Gastrocnemius medialis (tissue), 4 donors: ENCODE results near the gene TEX51. TPM values are rescaled to one million over a fixed set of nuclear protein-coding genes. Genes with fewer than 3 reads are reported as not detected.

Experiments
- ATAC-seq, 2 donors: fragments of 150-250 bp; one replicate each; pipeline ENCODE4 v1.9.1; 2016
- DNase-seq, 2 donors: peaks; one replicate each; pipeline ENCODE4 v3.0.0-alpha.2; 2019
- H3K27ac ChIP-seq, 4 donors: fragments of 200-600 bp; sonication (generic); 1 replicate in 1 of 4; 2 replicates in 3 of 4; pipeline ENCODE4 v1.5.1; 2016 to 2018; ENCODE audit warnings: mild to moderate bottlenecking in 2 of 4, moderate library complexity in 1 of 4
- H3K27me3 ChIP-seq, 3 donors: fragments of 200-600 bp; sonication (generic) in 2 of 3; 1 replicate in 1 of 3; 2 replicates in 2 of 3; pipeline versions ENCODE4 v1.5.1 to v1.6.0; 2016 to 2019; ENCODE audit warnings: mild to moderate bottlenecking in 1 of 3, moderate library complexity in 1 of 3
- H3K36me3 ChIP-seq, 2 donors: fragments of 200-600 bp; sonication (generic) in 1 of 2; one replicate each; pipeline ENCODE4 v1.5.1; 2017 to 2018
- H3K4me1 ChIP-seq, 2 donors: fragments of 200-600 bp; sonication (generic) in 1 of 2; one replicate each; pipeline ENCODE4 v1.5.1; 2016 to 2017; ENCODE audit warnings: mild to moderate bottlenecking in 2 of 2
- H3K4me3 ChIP-seq, 4 donors: fragments of 200-600 bp; sonication (generic) in 3 of 4; 1 replicate in 1 of 4; 2 replicates in 3 of 4; pipeline ENCODE4 v1.5.1; 2016 to 2019; ENCODE audit warnings: mild to moderate bottlenecking in 2 of 4
- H3K9me3 ChIP-seq, 3 donors: fragments of 200-600 bp; sonication (generic) in 2 of 3; 1 replicate in 1 of 3; 2 replicates in 2 of 3; pipeline ENCODE4 v1.5.1; 2016 to 2019
- POLR2A ChIP-seq, 2 donors: fragments of 450-650 bp; IDR thresholded peaks; one replicate each; pipeline ENCODE4 v1.6.1; 2017; ENCODE audit warnings: antibody characterized with exemption in 2 of 2, mild to moderate bottlenecking in 2 of 2, moderate library complexity in 2 of 2
- in situ Hi-C, 4 donors: fragments of 200-750 bp; cut with MboI; loops; one replicate each; pipeline versions ENCODE4 v1.15.0 to v1.8.0; 2017; ENCODE audit warnings: low sequenced_read_pairs in 4 of 4
- intact Hi-C: fragments of 100-400 bp; cut with DNase I; formaldehyde crosslinking; loops from one replicate; pipeline ENCODE4 v1.15.1; 2023; ENCODE audit warnings: low total_unique reads
- total RNA-seq, 4 donors: library from RNA; depleted of rRNA; stranded (reverse); fragments of >200 nt; gene quantifications; one replicate each; pipeline versions ENCODE4 v1.1.0 to v1.2.3, GENCODE V29; 2016
- TF ChIP-seq, protein P1 (sequence below), 5 experiments: fragments of 450-650 bp in 3 of 5; fragments of 200-600 bp in 2 of 5; sonication (generic) in 2 of 5; IDR thresholded peaks in 4 of 5; conservative IDR thresholded peaks in 1 of 5; 1 replicate in 4 of 5; 2 replicates in 1 of 5; pipeline ENCODE4 v1.5.1; 2016 to 2019; ENCODE audit warnings: antibody characterized with exemption in 5 of 5, mild to moderate bottlenecking in 3 of 5, moderate library complexity in 3 of 5

Gene TEX51
- total RNA-seq, 4 donors from 2014 or later: not detected

GRCh38 chr2:126942427-126943203 is 43.9 kb downstream of the TEX51 start:
- ATAC-seq (no peak), DNase-seq (no peak)
- Histone ChIP-seq H3K36me3 (no peaks in the 10 kb centered on the region), H3K4me1 (no peaks in the 10 kb centered on the region), H3K27me3 (no peaks in the 10 kb centered on the region), H3K27ac (no peak overlapping the region), H3K4me3 (no peak overlapping the region), H3K9me3 (no peaks in the 10 kb centered on the region)
- in situ Hi-C loops (no loop called here), intact Hi-C loops (no loop called here)
- no peak for TF ChIP-seq POLR2A (IDR thresholded peaks at IDR 0.05)
- TF ChIP-seq, protein P1, sequence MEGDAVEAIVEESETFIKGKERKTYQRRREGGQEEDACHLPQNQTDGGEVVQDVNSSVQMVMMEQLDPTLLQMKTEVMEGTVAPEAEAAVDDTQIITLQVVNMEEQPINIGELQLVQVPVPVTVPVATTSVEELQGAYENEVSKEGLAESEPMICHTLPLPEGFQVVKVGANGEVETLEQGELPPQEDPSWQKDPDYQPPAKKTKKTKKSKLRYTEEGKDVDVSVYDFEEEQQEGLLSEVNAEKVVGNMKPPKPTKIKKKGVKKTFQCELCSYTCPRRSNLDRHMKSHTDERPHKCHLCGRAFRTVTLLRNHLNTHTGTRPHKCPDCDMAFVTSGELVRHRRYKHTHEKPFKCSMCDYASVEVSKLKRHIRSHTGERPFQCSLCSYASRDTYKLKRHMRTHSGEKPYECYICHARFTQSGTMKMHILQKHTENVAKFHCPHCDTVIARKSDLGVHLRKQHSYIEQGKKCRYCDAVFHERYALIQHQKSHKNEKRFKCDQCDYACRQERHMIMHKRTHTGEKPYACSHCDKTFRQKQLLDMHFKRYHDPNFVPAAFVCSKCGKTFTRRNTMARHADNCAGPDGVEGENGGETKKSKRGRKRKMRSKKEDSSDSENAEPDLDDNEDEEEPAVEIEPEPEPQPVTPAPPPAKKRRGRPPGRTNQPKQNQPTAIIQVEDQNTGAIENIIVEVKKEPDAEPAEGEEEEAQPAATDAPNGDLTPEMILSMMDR (IDR thresholded peaks at IDR 0.05 in 4 of 5, conservative IDR thresholded peaks at IDR 0.05 in 1 of 5): no peak

- Histone ChIP-seq H3K4me1 (no peaks in the 10 kb centered on the region), H3K36me3 (no peaks in the 10 kb centered on the region), H3K9me3 (no peaks in the 10 kb centered on the region), H3K27ac (no peak overlapping the region), H3K4me3 (no peak overlapping the region), H3K27me3 (no peaks in the 10 kb centered on the region)
- intact Hi-C loops: no loop called here
- no peak for TF ChIP-seq POLR2A (IDR thresholded peaks at IDR 0.05)
- TF ChIP-seq, protein P1 (IDR thresholded peaks at IDR 0.05 in 4 of 5, conservative IDR thresholded peaks at IDR 0.05 in 1 of 5): no peak
- ATAC-seq (no peak), DNase-seq (no peak)
- in situ Hi-C loops: no loop called here
These were observed 45.1 kb downstream of the TEX51 start for GRCh38 chr2:126943612-126944348.

GRCh38 chr2:126945118-126945517 is 46.4 kb downstream of the TEX51 start:
- H3K4me1 ChIP-seq: no peaks in the 10 kb centered on the region
- H3K36me3 ChIP-seq: no peaks in the 10 kb centered on the region
- in situ Hi-C loops: no loop called here
- intact Hi-C loops: no loop called here
- no peak for DNase-seq
- TF ChIP-seq, protein P1 (IDR thresholded peaks at IDR 0.05 in 4 of 5, conservative IDR thresholded peaks at IDR 0.05 in 1 of 5): no peak
- no peak for TF ChIP-seq POLR2A (IDR thresholded peaks at IDR 0.05)
- no peak overlapping the region for H3K27ac ChIP-seq
- no peaks in the 10 kb centered on the region for H3K27me3 ChIP-seq
- ATAC-seq: no peak
- H3K4me3 ChIP-seq: no peak overlapping the region
- H3K9me3 ChIP-seq: no peaks in the 10 kb centered on the region

DNA sequence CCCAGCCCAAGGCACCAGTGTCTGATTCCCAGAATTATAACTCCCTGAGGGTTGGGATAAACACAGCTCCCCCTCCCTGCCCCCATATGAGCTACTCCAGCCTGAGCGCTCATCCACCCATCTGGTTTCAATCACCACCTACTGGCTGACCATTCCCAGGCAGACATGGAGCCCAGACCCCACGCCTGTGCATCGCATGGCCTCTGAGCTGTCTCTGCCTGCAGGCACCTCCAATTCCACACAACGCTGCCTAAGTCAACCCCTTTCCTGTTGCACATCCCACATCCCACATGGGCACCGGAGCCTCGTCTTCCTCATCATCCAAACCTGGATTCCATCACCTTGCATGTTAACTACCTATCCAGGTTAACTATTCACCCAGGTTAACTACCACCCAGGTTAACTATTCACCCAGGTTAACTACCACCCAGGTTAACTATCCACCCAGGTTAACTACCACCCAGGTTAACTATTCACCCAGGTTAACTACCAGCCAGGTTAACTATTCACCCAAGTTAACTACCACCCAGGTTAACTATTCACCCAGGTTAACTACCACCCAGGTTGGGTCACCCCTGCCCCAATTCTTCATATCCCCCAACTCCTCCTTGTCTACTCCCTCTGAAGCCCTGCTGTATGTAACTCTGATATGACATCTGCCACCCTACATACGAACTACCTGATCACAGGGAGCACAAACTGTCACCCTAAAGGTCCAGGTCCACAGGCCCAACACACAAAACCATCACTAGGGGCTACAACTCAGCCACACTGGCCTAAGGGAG is 47.8 kb downstream of the TEX51 start:
- in situ Hi-C loops: no loop called here

More for the DNA sequence above, 47.8 kb downstream of the TEX51 start:
- H3K4me3 ChIP-seq: no peak overlapping the region
- TF ChIP-seq, protein P1 (IDR thresholded peaks at IDR 0.05 in 4 of 5, conservative IDR thresholded peaks at IDR 0.05 in 1 of 5): no peak
- intact Hi-C loops: no loop called here
- no peak for DNase-seq
- no peak overlapping the region for H3K27ac ChIP-seq
- H3K4me1 ChIP-seq: no peaks in the 10 kb centered on the region
- ATAC-seq: no peak
- no peaks in the 10 kb centered on the region for H3K9me3 ChIP-seq
- no peaks in the 10 kb centered on the region for H3K27me3 ChIP-seq
- H3K36me3 ChIP-seq: no peaks in the 10 kb centered on the region
